ENCODE results near the gene PTTG2. TPM values are rescaled to one million over a fixed set of nuclear protein-coding genes. Genes with fewer than 3 reads are reported as not detected.

The PTTG2 gene
- total RNA-seq, 1 experiment from 2014 or later: not detected

- BruUV-seq (replicated peaks): no TSS peak
- TF ChIP-seq CTCF (IDR thresholded peaks at IDR 0.05; ENCODE audit: unreplicated experiment): peak; percentile 19
- CTCF ChIA-PET: no interaction called here
- Mint-ChIP-seq H3K9me3 (ENCODE audit: low read depth, unreplicated experiment) (no peaks in the 10 kb centered on the region), H3K4me3 (ENCODE audit: low read depth, unreplicated experiment) (peak overlapping the region; percentile 67), H3K4me1 (ENCODE audit: low read depth, unreplicated experiment) (peaks cover 25% of the 10 kb centered on the region), H3K36me3 (ENCODE audit: insufficient read depth, unreplicated experiment) (peaks cover 6% of the 10 kb centered on the region), H3K27me3 (ENCODE audit: unreplicated experiment) (no peaks in the 10 kb centered on the region), H3K27ac (ENCODE audit: unreplicated experiment) (peak overlapping the region; percentile 17)
- peak; percentile 59 for DNase-seq
- intact Hi-C loops (cut with micrococcal nuclease; ENCODE audit: unreplicated experiment): no loop called here
These were observed 17.5 kb downstream of the PTTG2 start for GRCh38 chr4:37977471-37978247.

DNA sequence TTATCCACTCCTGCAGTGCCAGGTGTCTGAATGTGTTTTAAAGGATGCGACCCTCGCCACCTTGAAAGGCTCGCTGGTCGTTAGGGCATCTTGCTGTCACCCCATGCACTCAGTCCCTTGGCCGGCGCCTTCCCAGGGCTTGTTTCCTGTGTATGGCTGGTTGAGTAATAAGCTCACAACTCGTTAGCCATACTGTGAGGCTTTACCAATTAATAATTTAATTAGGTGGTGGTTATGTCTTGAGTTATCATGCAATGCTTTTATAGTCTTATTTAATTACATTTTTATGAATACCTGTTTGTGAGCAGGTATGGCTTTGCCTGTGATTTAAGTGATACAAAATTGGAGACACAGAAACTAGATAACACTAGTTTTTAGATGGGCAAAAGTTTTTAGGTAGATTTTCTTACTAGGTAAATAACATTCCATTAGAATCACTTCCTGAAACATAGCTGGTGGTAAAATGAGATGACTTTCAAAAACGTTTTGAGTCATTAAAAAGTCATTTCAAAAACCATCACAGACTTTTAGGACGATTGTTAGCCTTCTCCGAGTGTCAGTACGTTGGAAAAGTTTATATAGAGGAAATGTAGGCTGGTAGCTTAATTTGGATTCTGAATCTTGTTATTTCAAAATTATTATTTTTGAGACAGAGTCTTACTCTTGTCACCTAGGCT lies 18.2 kb downstream of the PTTG2 start:
- peaks cover 26% of the 10 kb centered on the region for H3K4me1 Mint-ChIP-seq (ENCODE audit: low read depth, unreplicated experiment)
- no peak for TF ChIP-seq CTCF (IDR thresholded peaks at IDR 0.05; ENCODE audit: unreplicated experiment)
- H3K4me3 Mint-ChIP-seq (ENCODE audit: low read depth, unreplicated experiment): peak overlapping the region; percentile 67
- CTCF ChIA-PET: no interaction called here
- no peaks in the 10 kb centered on the region for H3K9me3 Mint-ChIP-seq (ENCODE audit: low read depth, unreplicated experiment)
- TSS peak; percentile 63 for BruUV-seq (replicated peaks)
- H3K27ac Mint-ChIP-seq (ENCODE audit: unreplicated experiment): peak overlapping the region; percentile 17
- peak; percentile 28 for DNase-seq
- no peaks in the 10 kb centered on the region for H3K27me3 Mint-ChIP-seq (ENCODE audit: unreplicated experiment)
- intact Hi-C loops (cut with micrococcal nuclease; ENCODE audit: unreplicated experiment): no loop called here
- peaks cover 6% of the 10 kb centered on the region for H3K36me3 Mint-ChIP-seq (ENCODE audit: insufficient read depth, unreplicated experiment)

DNA sequence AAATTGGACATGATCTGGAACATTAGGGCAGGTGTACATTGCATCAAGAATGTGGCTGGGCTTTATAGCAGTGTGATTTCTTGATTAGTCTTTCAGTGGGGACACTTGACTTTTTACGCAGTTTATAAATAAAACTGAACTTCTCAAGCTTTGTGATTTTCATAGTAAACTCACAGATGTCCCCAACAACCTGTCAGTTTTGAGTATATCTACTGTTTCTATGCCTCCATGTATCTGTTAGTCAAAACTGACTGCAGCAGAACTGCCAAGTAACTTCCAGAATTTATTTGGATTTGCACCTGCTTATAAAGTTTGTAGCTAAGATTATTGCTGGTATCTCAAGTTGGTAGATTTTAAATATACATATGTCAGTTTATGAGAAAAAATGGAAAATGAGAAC lies 20.0 kb downstream of the PTTG2 start:
- peaks cover 6% of the 10 kb centered on the region for H3K36me3 Mint-ChIP-seq (ENCODE audit: insufficient read depth, unreplicated experiment)
- CTCF ChIA-PET: no interaction called here
- H3K27ac Mint-ChIP-seq (ENCODE audit: unreplicated experiment): no peak overlapping the region
- no peak overlapping the region for H3K4me3 Mint-ChIP-seq (ENCODE audit: low read depth, unreplicated experiment)
- no peak for TF ChIP-seq CTCF (IDR thresholded peaks at IDR 0.05; ENCODE audit: unreplicated experiment)
- no peaks in the 10 kb centered on the region for H3K27me3 Mint-ChIP-seq (ENCODE audit: unreplicated experiment)
- no peak for DNase-seq
- H3K4me1 Mint-ChIP-seq (ENCODE audit: low read depth, unreplicated experiment): peaks cover 23% of the 10 kb centered on the region
- BruUV-seq (replicated peaks): no TSS peak
- no peaks in the 10 kb centered on the region for H3K9me3 Mint-ChIP-seq (ENCODE audit: low read depth, unreplicated experiment)
- intact Hi-C loops (cut with micrococcal nuclease; ENCODE audit: unreplicated experiment): loop anchor here (5.0 kb wide), 2 partner anchors 52 to 88 kb away; partner anchors contain the start of gene TBC1D1

GRCh38 chr4:37981425-37981824 lies 21.2 kb downstream of the PTTG2 start:
- Mint-ChIP-seq H3K27me3 (ENCODE audit: unreplicated experiment) (no peaks in the 10 kb centered on the region), H3K4me3 (ENCODE audit: low read depth, unreplicated experiment) (no peak overlapping the region), H3K36me3 (ENCODE audit: insufficient read depth, unreplicated experiment) (peaks cover 6% of the 10 kb centered on the region), H3K9me3 (ENCODE audit: low read depth, unreplicated experiment) (no peaks in the 10 kb centered on the region), H3K27ac (ENCODE audit: unreplicated experiment) (no peak overlapping the region), H3K4me1 (ENCODE audit: low read depth, unreplicated experiment) (peaks cover 23% of the 10 kb centered on the region)
- no peak for TF ChIP-seq CTCF (IDR thresholded peaks at IDR 0.05; ENCODE audit: unreplicated experiment)
- intact Hi-C loops (cut with micrococcal nuclease; ENCODE audit: unreplicated experiment): loop anchor here (5.0 kb wide), 2 partner anchors 51 to 89 kb away; partner anchors contain the start of gene TBC1D1
- BruUV-seq (replicated peaks): no TSS peak
- DNase-seq: no peak
- CTCF ChIA-PET: interaction anchor here (0.8 kb wide), 1 partner anchor 14 kb away, joined by 3 read pairs; no protein-coding TSS in a partner anchor

All from Calu3 (cell line).